IMR-90 (cell line): Measurements from ENCODE around the gene CPNE4. TPM values are rescaled to one million over a fixed set of nuclear protein-coding genes. Genes with fewer than 3 reads are reported as not detected.

Source experiments
- ATAC-seq: fragments of 200-7000 bp; cut with Tn5 transposase; 2 replicates; pipeline ENCODE4 v1.9.1; 2020; ENCODE audit warnings: low read depth, mild to moderate bottlenecking, moderate library complexity
- BruUV-seq: library from RNA; stranded (reverse); fragments of 400-500 nt; replicated peaks from 2 replicates; lab custom pipeline; 2021; lab: Mats Ljungman, UMichigan
- CTCF ChIA-PET: fragments of 300-600 bp; formaldehyde crosslinking; extraction: SDS; loops from one replicate; lab custom pipeline; 2021; ENCODE audit warnings: antibody characterized with exemption; lab: Yijun Ruan, JAX
- POLR2A ChIA-PET: fragments of 300-600 bp; sonication (Branson Sonifier 250); formaldehyde crosslinking; loops from one replicate; lab custom pipeline; 2022; ENCODE audit warnings: antibody characterized with exemption; ENCODE audit not compliant: unreplicated experiment; lab: Charles Lee
- DNase-seq: peaks from one replicate; pipeline ENCODE4 v3.0.0; 2013
- H2AFZ ChIP-seq: replicated peaks from 2 replicates; pipeline ENCODE3; 2013; ENCODE audit warnings: low read length, mild to moderate bottlenecking; ENCODE audit not compliant: poor library complexity
- H2AK5ac ChIP-seq: 2 replicates; pipeline ENCODE4 v1.6.1; 2013; ENCODE audit warnings: low read depth, low read length, inconsistent platforms
- H2AK9ac ChIP-seq: replicated peaks from 2 replicates; pipeline ENCODE3; 2013; ENCODE audit warnings: mild to moderate bottlenecking, low read depth, low read length, moderate library complexity; ENCODE audit not compliant: poor library complexity
- H2BK120ac ChIP-seq: 2 replicates; pipeline ENCODE4 v1.6.1; 2013; ENCODE audit warnings: low read depth, low read length, inconsistent platforms
- H2BK15ac ChIP-seq: 3 replicates; pipeline ENCODE4 v1.6.1; 2013; ENCODE audit warnings: low read depth, low read length, inconsistent platforms
- H2BK20ac ChIP-seq: 2 replicates; pipeline ENCODE4 v1.6.1; 2013; ENCODE audit warnings: low read depth, mild to moderate bottlenecking, inconsistent platforms, low read length, moderate library complexity
- H2BK5ac ChIP-seq: 2 replicates; pipeline ENCODE4 v1.6.1; 2013; ENCODE audit warnings: mild to moderate bottlenecking, low read depth, low read length, inconsistent platforms; ENCODE audit not compliant: poor library complexity, severe bottlenecking
- H3K14ac ChIP-seq: replicated peaks from 2 replicates; pipeline ENCODE4 v1.6.1; 2013; ENCODE audit warnings: low read depth, low read length, inconsistent platforms
- H3K18ac ChIP-seq: 2 replicates; pipeline ENCODE4 v1.6.1; 2013; ENCODE audit warnings: low read depth, low read length, control low read depth
- H3K23ac ChIP-seq: 2 replicates; pipeline ENCODE4 v1.6.1; 2013; ENCODE audit warnings: low read depth, low read length, inconsistent platforms
- H3K27ac ChIP-seq: 2 replicates; pipeline ENCODE4 v1.5.1; 2013; ENCODE audit warnings: mild to moderate bottlenecking, control low read depth, low read length; ENCODE audit not compliant: insufficient read depth
- H3K27me3 ChIP-seq: 2 replicates; pipeline ENCODE4 v1.6.1; 2013; ENCODE audit warnings: low read length; ENCODE audit not compliant: control insufficient read depth, insufficient read depth
- H3K36me3 ChIP-seq: 2 replicates; pipeline ENCODE4 v1.6.1; 2013; ENCODE audit warnings: low read length, mixed read lengths; ENCODE audit not compliant: control insufficient read depth, insufficient read depth
- H3K4ac ChIP-seq: 2 replicates; pipeline ENCODE4 v1.6.1; 2013; ENCODE audit warnings: low read depth, low read length, inconsistent platforms
- H3K4me1 ChIP-seq: 2 replicates; pipeline ENCODE4 v1.6.1; 2013; ENCODE audit warnings: low read length, mixed read lengths; ENCODE audit not compliant: control insufficient read depth, insufficient read depth
- H3K4me2 ChIP-seq: 2 replicates; pipeline ENCODE4 v1.6.1; 2013; ENCODE audit warnings: low read depth, mild to moderate bottlenecking, control low read depth, low read length, moderate library complexity
- H3K4me3 ChIP-seq: 2 replicates; pipeline ENCODE4 v1.5.1; 2013; ENCODE audit warnings: low read depth, mild to moderate bottlenecking, control low read depth, low read length, moderate library complexity; ENCODE audit not compliant: insufficient read depth
- H3K56ac ChIP-seq: 2 replicates; pipeline ENCODE4 v1.6.1; 2013; ENCODE audit warnings: low read length, inconsistent platforms; ENCODE audit not compliant: insufficient read depth; ENCODE audit errors: extremely low read depth
- H3K79me1 ChIP-seq, 2 experiments: 2 replicates each; pipeline ENCODE4 v1.6.1; 2013; ENCODE audit warnings: low read length in 2 of 2, inconsistent platforms in 1 of 2, low read depth in 1 of 2
- H3K9ac ChIP-seq: 2 replicates; pipeline ENCODE4 v1.6.1; 2013; ENCODE audit warnings: low read depth, low read length, control low read depth
- H3K9me1 ChIP-seq: 2 replicates; pipeline ENCODE4 v1.6.1; 2013; ENCODE audit warnings: low read length, inconsistent platforms; ENCODE audit not compliant: insufficient read depth
- H3K9me3 ChIP-seq: 2 replicates; pipeline ENCODE4 v1.6.1; 2013; ENCODE audit warnings: low read length; ENCODE audit not compliant: control insufficient read depth, insufficient read depth
- H4K20me1 ChIP-seq: 2 replicates; pipeline ENCODE4 v1.6.1; 2013; ENCODE audit warnings: low read length, inconsistent platforms; ENCODE audit not compliant: insufficient read depth
- H4K5ac ChIP-seq: 2 replicates; pipeline ENCODE4 v1.6.1; 2013; ENCODE audit warnings: mild to moderate bottlenecking, low read depth, low read length, control low read depth
- H4K8ac ChIP-seq, 2 experiments: 2 replicates each; pipeline ENCODE4 v1.6.1; 2013; ENCODE audit warnings: low read depth in 2 of 2, low read length in 2 of 2, control low read depth in 1 of 2, inconsistent platforms in 1 of 2
- H4K91ac ChIP-seq: 2 replicates; pipeline ENCODE4 v1.6.1; 2013; ENCODE audit warnings: low read depth, low read length, inconsistent platforms; ENCODE audit not compliant: insufficient read depth
- CTCF ChIP-seq: conservative IDR thresholded peaks from 2 replicates; pipeline ENCODE4 v1.5.1; 2012; ENCODE audit warnings: mild to moderate bottlenecking, low read depth, low read length, improper control_type of control experiment
- MAZ ChIP-seq: IDR thresholded peaks from 2 replicates; pipeline ENCODE4 v1.6.1; 2012; ENCODE audit warnings: low read depth, mild to moderate bottlenecking, low read length, improper control_type of control experiment, moderate library complexity, borderline replicate concordance
- USF2 ChIP-seq: fragments of 150-350 bp; IDR thresholded peaks from 2 replicates; pipeline ENCODE4 v1.6.1; 2017; ENCODE audit warnings: mild to moderate bottlenecking, antibody characterized with exemption, low read length, low read depth
- WGBS, 2 experiments: methylation state at CpG; one replicate each; pipeline versions ENCODE4 v1.1.5 to v1.1.7; 2013; ENCODE audit warnings: missing lambda C conversion rate in 2 of 2; ENCODE audit not compliant: insufficient read length in 1 of 2; ENCODE audit errors: extremely low coverage in 2 of 2; 5-methylcytosine and 5-hydroxymethylcytosine counted together
- dilution Hi-C: fragments of 300-500 bp; cut with HindIII; formaldehyde crosslinking; loops from one replicate; pipeline ENCODE4 v1.14.3; 2018; ENCODE audit warnings: low sequenced_read_pairs; ENCODE audit not compliant: unreplicated experiment
- in situ Hi-C: fragments of 300-500 bp; cut with MboI; formaldehyde crosslinking; loops from 3 replicates; pipeline ENCODE4 v1.14.3; 2019; ENCODE audit warnings: low sequenced_read_pairs, inconsistent platforms, mixed read lengths
- intact Hi-C: fragments of 100-400 bp; cut with micrococcal nuclease; formaldehyde crosslinking; loops from 2 replicates; pipeline ENCODE4 v1.10.0; 2022
- polyA plus RNA-seq, 3 experiments: library from polyadenylated mRNA; depleted of rRNA; stranded (reverse); fragments of >200 nt; gene quantifications; 2 replicates each; pipeline ENCODE4 v1.2.3, GENCODE V29; 2012; ENCODE audit warnings: low replicate concordance in 1 of 3
- total RNA-seq: library from RNA; depleted of rRNA; stranded (reverse); fragments of >200 nt; gene quantifications from 2 replicates; pipeline ENCODE4 v1.2.3, GENCODE V29; 2012

CPNE4 gene
- total and polyA plus RNA-seq, 2 of the 4 experiments (the other 2 are of a cell fraction) = not detected

- dilution Hi-C loops = no loop called here
- no peak overlapping the region for H2BK15ac ChIP-seq
Observed at GRCh38 chr3:131711114-131711768, 323.6 kb downstream of the CPNE4 start.

More at GRCh38 chr3:131711114-131711768, 323.6 kb downstream of the CPNE4 start:
- no peak overlapping the region for H2AFZ ChIP-seq
- H2BK20ac ChIP-seq = no peak overlapping the region
- no peak overlapping the region for H3K18ac ChIP-seq
- H3K36me3 ChIP-seq = no peaks in the 10 kb centered on the region
- no peak overlapping the region for H3K23ac ChIP-seq
- CTCF ChIA-PET = no interaction called here
- H3K9ac ChIP-seq = no peak overlapping the region
- BruUV-seq = no TSS peak
- ATAC-seq = no peak
- no peaks in the 10 kb centered on the region for H4K20me1 ChIP-seq
- no peak overlapping the region for H3K14ac ChIP-seq
- POLR2A ChIA-PET = no interaction called here
- H4K91ac ChIP-seq = no peak overlapping the region
- WGBS, 2 experiments = 25% methylated on average over 2 of the region's 7 CpGs; no CpG with 5 or more reads in 1 of the 2 experiments
- TF ChIP-seq MAZ (no peak), CTCF (no peak), USF2 (no peak)
- H3K4me1 ChIP-seq = no peaks in the 10 kb centered on the region
- no peaks in the 10 kb centered on the region for H3K9me1 ChIP-seq
- no peak for DNase-seq
- no peak overlapping the region for H2BK5ac ChIP-seq
- intact Hi-C loops = no loop called here
- no peak overlapping the region for H2AK9ac ChIP-seq
- no peak overlapping the region for H3K56ac ChIP-seq
- no peak overlapping the region for H3K4ac ChIP-seq
- no peak overlapping the region for H2AK5ac ChIP-seq
- no peaks in the 10 kb centered on the region for H3K9me3 ChIP-seq
- no peaks in the 10 kb centered on the region for H3K79me1 ChIP-seq
- no peak overlapping the region for H4K5ac ChIP-seq
- H3K4me2 ChIP-seq = no peak overlapping the region
- no peaks in the 10 kb centered on the region for H3K27me3 ChIP-seq
- H2BK120ac ChIP-seq = no peak overlapping the region
- in situ Hi-C loops = no loop called here
- H3K27ac ChIP-seq = no peak overlapping the region
- H3K4me3 ChIP-seq = no peak overlapping the region
- H4K8ac ChIP-seq = no peak overlapping the region
